MM.1S (cell line): ENCODE data around the gene ATP2C1.

ENCODE experiments used
- DNase-seq: peaks from one replicate; pipeline ENCODE4 v3.0.0-alpha.2; 2015
- H2AFZ ChIP-seq: fragments of 300-600 bp; sonication (generic); 2 replicates; pipeline ENCODE4 v1.6.0; 2016; ENCODE audit warnings: antibody characterized with exemption, low read length
- H3F3A ChIP-seq: fragments of 300-600 bp; sonication (generic); 2 replicates; pipeline ENCODE4 v1.6.1; 2016; ENCODE audit warnings: mild to moderate bottlenecking, antibody characterized with exemption, low read length, moderate library complexity, mixed read lengths; ENCODE audit not compliant: insufficient read depth
- H3K27ac ChIP-seq: fragments of 300-600 bp; sonication (generic); 2 replicates; pipeline ENCODE4 v1.5.1; 2016; ENCODE audit warnings: mild to moderate bottlenecking, low read length
- H3K27me3 ChIP-seq: fragments of 300-600 bp; sonication (generic); replicated peaks from 2 replicates; pipeline ENCODE4 v1.6.0; 2016; ENCODE audit warnings: low read length; ENCODE audit not compliant: insufficient read depth
- H3K36me3 ChIP-seq: fragments of 300-600 bp; sonication (generic); replicated peaks from 2 replicates; pipeline ENCODE4 v1.6.1; 2016; ENCODE audit warnings: mild to moderate bottlenecking, low read length, mixed read lengths; ENCODE audit not compliant: insufficient read depth
- H3K4me1 ChIP-seq: fragments of 300-600 bp; sonication (generic); 2 replicates; pipeline ENCODE4 v1.6.1; 2016; ENCODE audit warnings: low read length, mixed read lengths
- H3K4me2 ChIP-seq: fragments of 300-600 bp; sonication (generic); 2 replicates; pipeline ENCODE4 v1.6.0; 2016; ENCODE audit warnings: low read depth, low read length
- H3K4me3 ChIP-seq: fragments of 300-600 bp; sonication (generic); 2 replicates; pipeline ENCODE4 v1.5.1; 2016; ENCODE audit warnings: low read length, mixed read lengths
- H3K79me2 ChIP-seq: fragments of 300-600 bp; sonication (generic); 2 replicates; pipeline ENCODE4 v1.6.1; 2016; ENCODE audit warnings: mixed run types, low read length, mixed read lengths
- H3K9ac ChIP-seq: fragments of 300-600 bp; sonication (generic); 2 replicates; pipeline ENCODE4 v1.6.1; 2016; ENCODE audit warnings: low read length, mixed read lengths
- H3K9me2 ChIP-seq: fragments of 300-600 bp; sonication (generic); replicated peaks from 2 replicates; pipeline ENCODE4 v1.6.1; 2016; ENCODE audit warnings: mild to moderate bottlenecking, low read length, mixed read lengths; ENCODE audit not compliant: insufficient read depth
- H3K9me3 ChIP-seq: fragments of 300-600 bp; sonication (generic); replicated peaks from 2 replicates; pipeline ENCODE4 v1.6.1; 2016; ENCODE audit warnings: mild to moderate bottlenecking, low read length, mixed read lengths; ENCODE audit not compliant: insufficient read depth
- H4K20me1 ChIP-seq: fragments of 300-600 bp; sonication (generic); 2 replicates; pipeline ENCODE4 v1.6.1; 2016; ENCODE audit warnings: mild to moderate bottlenecking, low read length, moderate library complexity, mixed read lengths; ENCODE audit not compliant: insufficient read depth
- EZH2 ChIP-seq: fragments of 300-600 bp; sonication (generic); optimal IDR thresholded peaks from 2 replicates; pipeline ENCODE3; 2017; ENCODE audit warnings: low read depth, mild to moderate bottlenecking, antibody characterized with exemption, low read length, mixed read lengths
- EZH2phosphoT487 ChIP-seq: fragments of 300-600 bp; sonication (generic); IDR thresholded peaks from 2 replicates; pipeline ENCODE4 v1.6.1; 2018; ENCODE audit warnings: antibody characterized with exemption, low read length
- TF ChIP-seq, protein P1 (sequence below): fragments of 300-600 bp; sonication (generic); IDR thresholded peaks from 2 replicates; pipeline ENCODE4 v1.5.1; 2016; ENCODE audit warnings: antibody characterized with exemption, low read length, mixed read lengths

Gene ATP2C1

GRCh38 chr3:130889416-130889946, 4.4 kb upstream of the ATP2C1 start:
- peaks cover 65% of the 10 kb centered on the region for H3K79me2 ChIP-seq
- no peaks in the 10 kb centered on the region for H3K9me2 ChIP-seq
- no peaks in the 10 kb centered on the region for H3K4me1 ChIP-seq
- H4K20me1 ChIP-seq, result no peaks in the 10 kb centered on the region
- no peak overlapping the region for H2AFZ ChIP-seq
- H3F3A ChIP-seq, result no peaks in the 10 kb centered on the region
- H3K9ac ChIP-seq, result no peak overlapping the region
- DNase-seq, result no peak
- no peak overlapping the region for H3K4me3 ChIP-seq
- no peaks in the 10 kb centered on the region for H3K36me3 ChIP-seq
- H3K4me2 ChIP-seq, result no peak overlapping the region
- H3K27me3 ChIP-seq, result no peaks in the 10 kb centered on the region
- TF ChIP-seq EZH2, result no peak
- no peak for TF ChIP-seq EZH2phosphoT487
- TF ChIP-seq, protein P1, sequence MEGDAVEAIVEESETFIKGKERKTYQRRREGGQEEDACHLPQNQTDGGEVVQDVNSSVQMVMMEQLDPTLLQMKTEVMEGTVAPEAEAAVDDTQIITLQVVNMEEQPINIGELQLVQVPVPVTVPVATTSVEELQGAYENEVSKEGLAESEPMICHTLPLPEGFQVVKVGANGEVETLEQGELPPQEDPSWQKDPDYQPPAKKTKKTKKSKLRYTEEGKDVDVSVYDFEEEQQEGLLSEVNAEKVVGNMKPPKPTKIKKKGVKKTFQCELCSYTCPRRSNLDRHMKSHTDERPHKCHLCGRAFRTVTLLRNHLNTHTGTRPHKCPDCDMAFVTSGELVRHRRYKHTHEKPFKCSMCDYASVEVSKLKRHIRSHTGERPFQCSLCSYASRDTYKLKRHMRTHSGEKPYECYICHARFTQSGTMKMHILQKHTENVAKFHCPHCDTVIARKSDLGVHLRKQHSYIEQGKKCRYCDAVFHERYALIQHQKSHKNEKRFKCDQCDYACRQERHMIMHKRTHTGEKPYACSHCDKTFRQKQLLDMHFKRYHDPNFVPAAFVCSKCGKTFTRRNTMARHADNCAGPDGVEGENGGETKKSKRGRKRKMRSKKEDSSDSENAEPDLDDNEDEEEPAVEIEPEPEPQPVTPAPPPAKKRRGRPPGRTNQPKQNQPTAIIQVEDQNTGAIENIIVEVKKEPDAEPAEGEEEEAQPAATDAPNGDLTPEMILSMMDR, result no peak
- no peak overlapping the region for H3K27ac ChIP-seq
- H3K9me3 ChIP-seq, result no peaks in the 10 kb centered on the region

- Histone ChIP-seq H3K4me3 (peak overlapping the region; percentile 98), H3K9me3 (no peaks in the 10 kb centered on the region), H3K27me3 (no peaks in the 10 kb centered on the region), H3K36me3 (no peaks in the 10 kb centered on the region), H3K9me2 (no peaks in the 10 kb centered on the region), H4K20me1 (0 out of 2 replicates have a peak, but pooled peaks cover 4% of the 10 kb centered on the region), H3K79me2 (peaks cover 70% of the 10 kb centered on the region), H3K4me1 (peaks cover 8% of the 10 kb centered on the region; the same call in 1 of the 2 replicates), H3K27ac (peak overlapping the region; percentile 73), H2AFZ (peak overlapping the region; percentile 91), H3K9ac (peak overlapping the region; percentile 96), H3F3A (no peaks in the 10 kb centered on the region), H3K4me2 (peak overlapping the region; percentile 72)
- TF ChIP-seq, protein P1, result peak; percentile 84
- no peak for TF ChIP-seq EZH2
- DNase-seq, result peak; percentile 89
Observed at GRCh38 chr3:130892759-130893375, 1.0 kb upstream of the ATP2C1 start.

DNA sequence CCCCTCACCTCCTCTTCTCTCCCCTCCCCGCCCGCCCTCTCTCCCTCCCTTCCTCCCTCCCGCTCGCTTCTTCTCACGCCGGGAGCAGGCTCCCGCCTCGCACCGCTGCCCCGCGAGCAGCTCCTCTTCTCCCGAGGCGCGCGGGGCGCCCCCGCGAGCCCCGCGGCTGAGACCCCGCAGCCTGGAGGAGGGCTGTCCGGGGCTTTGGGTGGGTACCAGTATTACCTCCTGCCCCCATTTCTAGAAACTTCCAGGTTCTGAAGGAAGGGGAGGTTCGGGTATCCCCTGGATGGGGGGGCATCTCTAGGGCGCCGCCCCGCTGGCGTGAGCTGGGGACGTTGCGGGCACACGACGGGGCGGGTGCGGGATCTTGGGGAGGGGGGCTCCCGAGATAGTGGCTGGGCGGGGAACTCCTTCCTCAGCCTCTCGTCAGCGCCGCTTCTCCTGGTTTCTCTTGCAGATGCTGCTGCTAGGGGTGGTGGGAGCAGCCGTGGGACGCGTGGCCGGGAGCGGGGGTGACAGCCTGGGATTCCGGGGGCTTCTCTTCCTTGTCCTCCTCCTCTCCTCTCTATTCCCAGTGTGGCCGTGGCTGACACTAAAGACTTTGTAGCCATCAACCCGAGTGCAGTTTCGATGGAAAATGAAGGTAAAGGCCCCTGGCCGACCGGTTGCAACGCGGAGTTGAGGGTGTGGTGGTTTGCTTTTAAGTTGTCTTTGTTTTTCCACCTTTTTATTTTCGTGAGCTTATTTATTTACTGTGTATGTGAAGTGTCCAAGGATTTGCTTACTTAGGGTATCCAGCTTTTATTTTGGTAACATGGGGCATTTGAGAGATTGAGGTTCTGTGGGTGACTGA, 474 bp downstream of the ATP2C1 start:
- peak; percentile 46 for DNase-seq
- H3F3A ChIP-seq, result no peaks in the 10 kb centered on the region

More for the DNA sequence above, 474 bp downstream of the ATP2C1 start:
- H3K27me3 ChIP-seq, result no peaks in the 10 kb centered on the region
- peak overlapping the region; percentile 88 for H3K9ac ChIP-seq
- no peaks in the 10 kb centered on the region for H3K9me2 ChIP-seq
- H2AFZ ChIP-seq, result peak overlapping the region; percentile 77
- H3K9me3 ChIP-seq, result no peaks in the 10 kb centered on the region
- 0 out of 2 replicates have a peak, but pooled peaks cover 4% of the 10 kb centered on the region for H4K20me1 ChIP-seq
- H3K79me2 ChIP-seq, result peaks cover 75% of the 10 kb centered on the region
- H3K27ac ChIP-seq, result peak overlapping the region; percentile 73; the same call in 1 of the 2 replicates
- TF ChIP-seq EZH2 (no peak), EZH2phosphoT487 (no peak)
- TF ChIP-seq, protein P1, result no peak
- no peaks in the 10 kb centered on the region for H3K36me3 ChIP-seq
- H3K4me2 ChIP-seq, result peak overlapping the region; percentile 89
- H3K4me1 ChIP-seq, result peaks cover 8% of the 10 kb centered on the region; the same call in 1 of the 2 replicates
- H3K4me3 ChIP-seq, result peak overlapping the region; percentile 98
